ENCODE measurements around the gene KIAA0753.
"Not testable (repeated sequence)": the region's sequence is repeated elsewhere in the genome, so short reads cannot be mapped to it uniquely, and the experiment has no call there.

The KIAA0753 gene

DNA sequence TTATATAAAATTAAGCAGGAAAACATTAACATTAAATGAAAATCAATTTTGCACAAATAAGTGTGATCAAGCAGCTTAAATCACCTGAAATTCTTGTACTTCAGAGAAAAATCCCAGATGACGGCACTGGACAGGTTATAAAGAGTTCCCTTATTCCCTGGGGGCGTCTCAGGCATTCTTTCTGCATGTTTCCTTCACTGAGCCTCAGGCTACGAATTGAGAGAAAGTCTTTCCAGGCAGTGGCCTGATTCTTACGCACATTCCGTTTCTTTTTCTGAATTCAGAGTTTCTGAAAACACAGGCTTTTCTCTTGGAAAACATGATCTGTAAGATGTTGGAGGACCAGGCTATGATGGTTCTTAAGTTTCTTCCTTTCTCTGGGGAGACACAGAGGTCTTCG, 62.0 kb downstream of the KIAA0753 start:
- H3K36me3 ChIP-seq (ENCODE audit: control insufficient read depth, insufficient read depth, low read length), result peaks cover 7% of the 10 kb centered on the region
- H3K27ac ChIP-seq (ENCODE audit: low read depth, low read length), result no peak overlapping the region
- no peak overlapping the region for H3K4me3 ChIP-seq (ENCODE audit: low read length)
- no peak overlapping the region for H3K9ac ChIP-seq (ENCODE audit: low read length)
- no peaks in the 10 kb centered on the region for H3K27me3 ChIP-seq (ENCODE audit: control insufficient read depth, insufficient read depth, low read length)
- H3K4me1 ChIP-seq (ENCODE audit: control insufficient read depth, insufficient read depth, low read length), result no peaks in the 10 kb centered on the region

DNA sequence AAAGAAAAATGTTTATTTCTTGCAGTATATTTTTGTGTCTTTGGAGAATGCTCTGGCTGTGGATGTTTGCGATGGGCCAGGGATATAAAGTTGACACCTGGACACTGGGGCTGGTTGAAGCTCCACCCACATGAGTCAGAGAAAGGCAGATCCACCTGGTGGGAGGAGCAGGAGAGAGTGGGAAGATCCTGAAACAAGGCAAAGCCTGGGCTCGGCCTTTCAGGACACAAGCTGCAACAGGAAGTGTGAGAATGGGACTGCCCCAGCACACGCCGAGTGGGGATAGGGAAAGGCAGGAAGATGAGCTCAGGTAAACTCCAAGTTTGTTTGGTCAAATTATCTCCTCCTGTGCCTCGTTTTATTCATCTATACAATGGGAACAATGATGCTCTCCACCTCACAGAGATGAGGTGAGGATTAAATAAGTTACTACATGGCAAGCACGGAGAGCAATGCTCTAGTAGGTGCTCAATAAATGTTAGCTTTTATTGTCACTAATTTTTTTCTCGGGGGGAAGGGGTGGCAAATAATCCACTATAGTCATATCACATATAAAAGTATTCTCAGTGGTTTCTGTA, 62.7 kb downstream of the KIAA0753 start:
- H3K27me3 ChIP-seq (ENCODE audit: control insufficient read depth, insufficient read depth, low read length), result no peaks in the 10 kb centered on the region
- H3K4me1 ChIP-seq (ENCODE audit: control insufficient read depth, insufficient read depth, low read length), result no peaks in the 10 kb centered on the region
- no peak overlapping the region for H3K27ac ChIP-seq (ENCODE audit: low read depth, low read length)
- no peak overlapping the region for H3K4me3 ChIP-seq (ENCODE audit: low read length)
- H3K36me3 ChIP-seq (ENCODE audit: control insufficient read depth, insufficient read depth, low read length), result peaks cover 4% of the 10 kb centered on the region
- H3K9ac ChIP-seq (ENCODE audit: low read length), result no peak overlapping the region

DNA sequence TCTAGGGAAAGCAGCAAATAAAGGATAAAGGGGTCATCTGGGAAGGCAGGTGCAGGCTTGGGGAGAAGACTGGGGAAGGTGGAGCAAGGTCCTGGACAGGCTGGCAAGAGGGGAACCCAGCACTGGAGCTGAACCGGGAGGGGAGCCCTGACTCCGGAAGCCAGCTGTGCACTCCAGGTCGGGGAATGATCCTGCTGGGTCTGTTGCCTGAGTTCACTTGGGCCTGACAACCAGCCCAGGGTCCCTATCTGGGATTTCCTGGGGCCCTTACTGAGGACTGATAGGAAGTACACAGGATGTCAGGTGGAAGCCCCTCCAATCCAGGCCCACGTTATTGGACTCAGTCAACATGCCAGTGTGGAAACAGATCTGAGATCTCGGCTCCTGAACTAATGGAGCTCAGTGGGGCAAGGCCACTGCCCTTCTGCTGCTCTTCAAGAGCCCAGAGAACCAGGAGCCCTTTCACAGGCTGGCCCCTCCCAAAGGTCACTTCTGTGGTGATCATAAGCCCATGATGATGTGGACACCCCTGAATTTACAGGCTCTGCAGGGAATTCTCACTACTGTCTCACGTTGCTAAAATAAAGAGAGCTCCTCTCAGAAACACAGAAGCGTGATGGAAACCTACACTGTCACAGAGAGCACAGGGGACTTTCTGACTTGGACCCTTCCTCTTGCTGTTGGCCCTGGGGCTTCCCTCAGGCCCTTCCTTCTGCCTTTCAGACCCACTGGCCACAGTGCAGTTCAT, 64.3 kb downstream of the KIAA0753 start:
- Histone ChIP-seq H3K9ac (ENCODE audit: low read length) (no peak overlapping the region), H3K27ac (ENCODE audit: low read depth, low read length) (no peak overlapping the region), H3K36me3 (ENCODE audit: control insufficient read depth, insufficient read depth, low read length) (peaks cover 4% of the 10 kb centered on the region), H3K27me3 (ENCODE audit: control insufficient read depth, insufficient read depth, low read length) (no peaks in the 10 kb centered on the region), H3K4me1 (ENCODE audit: control insufficient read depth, insufficient read depth, low read length) (peaks cover 5% of the 10 kb centered on the region), H3K4me3 (ENCODE audit: low read length) (no peak overlapping the region)

DNA sequence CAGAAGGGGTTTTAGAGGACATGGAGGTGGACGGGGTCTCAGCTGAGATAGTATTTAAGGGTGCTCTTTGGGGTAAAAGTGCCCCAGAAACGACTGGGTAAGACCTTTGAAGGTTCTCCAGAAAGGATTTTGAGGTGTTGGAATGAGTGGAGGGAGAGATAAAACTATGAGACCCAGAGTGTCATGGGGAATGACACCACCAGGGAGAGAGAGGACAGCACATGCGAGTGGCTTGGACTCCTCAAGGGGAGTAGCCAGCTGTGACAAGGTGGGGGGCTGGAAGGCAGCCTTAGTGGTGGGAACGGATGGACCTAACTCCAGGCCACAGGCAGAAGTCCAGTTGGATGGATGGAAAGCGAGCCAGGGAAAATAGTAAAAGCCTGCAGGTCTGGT, 64.9 kb downstream of the KIAA0753 start:
- Histone ChIP-seq H3K27me3 (ENCODE audit: control insufficient read depth, insufficient read depth, low read length) (no peaks in the 10 kb centered on the region), H3K9ac (ENCODE audit: low read length) (no peak overlapping the region), H3K4me1 (ENCODE audit: control insufficient read depth, insufficient read depth, low read length) (peaks cover 5% of the 10 kb centered on the region), H3K27ac (ENCODE audit: low read depth, low read length) (no peak overlapping the region), H3K36me3 (ENCODE audit: control insufficient read depth, insufficient read depth, low read length) (peaks cover 4% of the 10 kb centered on the region), H3K4me3 (ENCODE audit: low read length) (no peak overlapping the region)

DNA sequence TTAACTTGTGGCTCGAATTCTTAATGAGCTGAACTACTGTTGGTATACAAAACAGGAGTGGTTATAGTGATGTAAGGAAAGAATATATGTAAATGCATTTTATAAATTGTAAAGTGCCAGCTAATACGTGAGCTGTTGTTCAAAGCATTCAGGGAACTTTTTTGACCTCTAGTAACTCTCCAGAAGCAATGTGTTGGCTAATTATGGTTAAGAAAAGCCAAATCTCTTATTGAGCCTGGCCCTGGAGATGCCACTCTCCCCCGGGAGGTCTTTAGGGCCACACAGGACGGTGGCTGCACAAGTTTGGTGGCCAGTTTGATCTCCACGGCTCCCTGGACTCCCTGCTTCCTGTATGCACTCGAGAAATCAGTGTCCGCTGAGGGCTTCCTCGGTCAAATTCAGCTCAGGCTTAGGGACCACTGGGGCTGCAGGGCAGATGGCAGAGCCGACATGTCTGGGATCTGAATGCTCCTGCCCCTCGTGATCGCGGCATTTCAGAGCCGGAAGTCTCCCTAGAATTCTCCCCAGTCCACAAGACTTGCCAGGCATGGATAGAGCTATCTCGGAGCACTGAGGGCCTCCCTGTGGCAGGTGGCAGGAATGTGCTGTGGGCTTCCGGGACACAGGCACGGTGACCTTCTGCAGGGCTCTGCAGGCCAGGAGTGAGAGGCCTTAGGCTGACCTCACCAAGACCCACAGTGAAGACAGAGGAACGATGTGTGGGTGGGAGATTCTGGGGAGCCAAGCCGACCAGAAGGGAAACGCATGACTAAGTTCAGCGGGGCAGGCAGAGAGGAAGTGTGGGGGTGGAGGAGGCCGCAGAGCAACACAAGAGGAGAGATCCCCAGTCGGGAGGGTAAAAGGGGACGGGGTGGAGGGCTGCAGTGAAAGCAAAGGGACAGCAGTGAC, 65.6 kb downstream of the KIAA0753 start:
- Histone ChIP-seq H3K9ac (ENCODE audit: low read length) (no peak overlapping the region), H3K27me3 (ENCODE audit: control insufficient read depth, insufficient read depth, low read length) (no peaks in the 10 kb centered on the region), H3K36me3 (ENCODE audit: control insufficient read depth, insufficient read depth, low read length) (peaks cover 4% of the 10 kb centered on the region), H3K4me1 (ENCODE audit: control insufficient read depth, insufficient read depth, low read length) (peaks cover 5% of the 10 kb centered on the region), H3K4me3 (ENCODE audit: low read length) (no peak overlapping the region), H3K27ac (ENCODE audit: low read depth, low read length) (no peak overlapping the region)

DNA sequence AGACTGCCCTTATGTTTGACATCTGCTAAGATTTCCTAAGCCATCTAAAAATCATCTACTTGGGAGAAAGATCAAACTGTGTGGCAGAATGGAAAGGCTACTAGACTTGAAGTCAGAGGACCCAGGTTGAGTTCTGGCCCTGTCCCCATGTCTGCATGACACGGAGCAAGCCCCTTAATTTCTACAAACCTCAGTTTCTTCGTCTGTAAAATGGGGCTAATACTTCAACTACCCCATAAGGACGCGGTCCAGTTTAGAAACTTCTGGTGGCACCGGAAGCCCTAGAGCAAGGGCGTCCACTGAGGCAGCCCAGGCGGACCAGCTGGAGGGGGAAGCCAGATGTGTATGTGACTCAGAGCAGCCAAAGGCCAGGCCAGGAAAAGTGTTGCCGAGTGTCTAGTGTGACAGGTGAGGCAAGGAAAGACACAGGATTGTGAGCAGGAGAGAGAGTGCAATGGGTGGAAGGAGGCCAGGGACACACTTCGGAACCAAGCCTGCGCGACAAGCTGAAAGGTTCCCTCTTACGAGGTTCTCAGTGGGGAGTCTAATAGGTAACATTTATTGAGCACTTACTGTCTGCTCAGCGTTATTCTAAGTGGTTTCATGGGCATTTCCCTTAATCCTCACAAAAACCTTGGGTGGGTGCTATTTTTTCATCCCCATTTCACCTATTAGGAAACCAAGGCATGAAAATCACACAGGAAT, 66.4 kb downstream of the KIAA0753 start:
- Histone ChIP-seq H3K4me3 (ENCODE audit: low read length) (no peak overlapping the region), H3K36me3 (ENCODE audit: control insufficient read depth, insufficient read depth, low read length) (peaks cover 4% of the 10 kb centered on the region), H3K27ac (ENCODE audit: low read depth, low read length) (no peak overlapping the region), H3K27me3 (ENCODE audit: control insufficient read depth, insufficient read depth, low read length) (no peaks in the 10 kb centered on the region), H3K4me1 (ENCODE audit: control insufficient read depth, insufficient read depth, low read length) (peaks cover 5% of the 10 kb centered on the region), H3K9ac (ENCODE audit: low read length) (no peak overlapping the region)

DNA sequence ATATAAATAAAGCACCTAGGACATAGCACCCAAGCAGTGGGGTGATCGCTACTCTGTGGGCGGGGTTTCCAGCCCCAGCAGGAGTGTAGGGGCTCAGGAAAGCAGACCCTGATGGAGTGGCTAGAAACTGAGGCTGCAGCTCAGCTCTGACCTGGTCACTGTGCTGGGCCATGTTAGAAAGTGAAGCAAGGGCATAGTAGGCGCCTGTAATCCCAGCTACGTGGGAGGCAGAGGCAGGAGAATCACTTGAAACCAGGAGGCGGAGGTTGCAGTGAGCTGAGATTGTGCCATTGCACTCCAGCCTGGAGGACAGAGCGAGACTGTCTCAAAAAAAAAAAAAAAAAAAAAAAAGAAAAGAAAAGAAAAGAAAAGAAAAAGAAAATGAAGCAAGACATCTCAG, 67.0 kb downstream of the KIAA0753 start:
- not testable (repeated sequence) for H3K27me3 ChIP-seq (ENCODE audit: control insufficient read depth, insufficient read depth, low read length); H3K4me3 ChIP-seq (ENCODE audit: low read length); H3K4me1 ChIP-seq (ENCODE audit: control insufficient read depth, insufficient read depth, low read length); H3K27ac ChIP-seq (ENCODE audit: low read depth, low read length); H3K9ac ChIP-seq (ENCODE audit: low read length); H3K36me3 ChIP-seq (ENCODE audit: control insufficient read depth, insufficient read depth, low read length)

DNA sequence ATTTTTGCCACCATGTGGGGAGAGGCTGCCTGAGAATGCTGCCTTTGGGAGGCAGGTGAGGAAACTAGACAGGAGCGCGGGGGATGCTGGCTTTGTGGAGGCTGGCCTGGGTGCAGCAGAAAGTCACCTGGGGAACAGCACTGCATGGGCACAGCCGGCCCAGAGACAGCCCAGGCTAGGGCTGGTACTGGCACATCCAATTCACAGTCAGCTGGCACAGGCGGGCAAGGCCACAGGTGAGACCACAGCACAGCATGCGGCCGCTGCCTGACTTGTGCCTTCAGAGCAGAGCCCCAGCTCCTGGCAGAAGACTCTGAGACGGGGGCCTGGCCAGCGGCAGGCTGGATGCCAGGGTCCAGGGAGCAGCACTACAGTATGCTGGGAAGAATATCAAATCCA, 67.5 kb downstream of the KIAA0753 start:
- Histone ChIP-seq H3K9ac (ENCODE audit: low read length) (no peak overlapping the region), H3K4me1 (ENCODE audit: control insufficient read depth, insufficient read depth, low read length) (peaks cover 7% of the 10 kb centered on the region), H3K27ac (ENCODE audit: low read depth, low read length) (no peak overlapping the region), H3K4me3 (ENCODE audit: low read length) (no peak overlapping the region), H3K36me3 (ENCODE audit: control insufficient read depth, insufficient read depth, low read length) (peaks cover 4% of the 10 kb centered on the region), H3K27me3 (ENCODE audit: control insufficient read depth, insufficient read depth, low read length) (no peaks in the 10 kb centered on the region)

DNA sequence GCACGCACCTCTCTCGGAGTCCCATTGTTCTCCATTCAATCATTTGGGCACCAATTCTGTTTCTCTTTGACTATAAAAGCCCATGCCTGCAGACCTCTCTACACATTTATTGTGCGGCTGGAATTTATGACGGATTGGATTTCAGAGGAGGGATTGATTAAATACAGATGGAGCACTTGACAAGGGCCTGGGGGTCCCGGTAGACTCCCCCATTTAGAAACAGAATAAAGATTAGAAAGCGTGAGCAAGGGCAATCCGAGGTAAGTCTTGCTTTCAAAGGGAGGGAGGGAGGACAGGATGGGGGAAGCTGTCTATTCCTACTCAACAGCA, 69.1 kb downstream of the KIAA0753 start:
- H3K4me1 ChIP-seq (ENCODE audit: control insufficient read depth, insufficient read depth, low read length), result peaks cover 10% of the 10 kb centered on the region
- H3K27me3 ChIP-seq (ENCODE audit: control insufficient read depth, insufficient read depth, low read length), result no peaks in the 10 kb centered on the region
- no peak overlapping the region for H3K9ac ChIP-seq (ENCODE audit: low read length)
- no peaks in the 10 kb centered on the region for H3K36me3 ChIP-seq (ENCODE audit: control insufficient read depth, insufficient read depth, low read length)
- H3K4me3 ChIP-seq (ENCODE audit: low read length), result no peak overlapping the region
- no peak overlapping the region for H3K27ac ChIP-seq (ENCODE audit: low read depth, low read length)

DNA sequence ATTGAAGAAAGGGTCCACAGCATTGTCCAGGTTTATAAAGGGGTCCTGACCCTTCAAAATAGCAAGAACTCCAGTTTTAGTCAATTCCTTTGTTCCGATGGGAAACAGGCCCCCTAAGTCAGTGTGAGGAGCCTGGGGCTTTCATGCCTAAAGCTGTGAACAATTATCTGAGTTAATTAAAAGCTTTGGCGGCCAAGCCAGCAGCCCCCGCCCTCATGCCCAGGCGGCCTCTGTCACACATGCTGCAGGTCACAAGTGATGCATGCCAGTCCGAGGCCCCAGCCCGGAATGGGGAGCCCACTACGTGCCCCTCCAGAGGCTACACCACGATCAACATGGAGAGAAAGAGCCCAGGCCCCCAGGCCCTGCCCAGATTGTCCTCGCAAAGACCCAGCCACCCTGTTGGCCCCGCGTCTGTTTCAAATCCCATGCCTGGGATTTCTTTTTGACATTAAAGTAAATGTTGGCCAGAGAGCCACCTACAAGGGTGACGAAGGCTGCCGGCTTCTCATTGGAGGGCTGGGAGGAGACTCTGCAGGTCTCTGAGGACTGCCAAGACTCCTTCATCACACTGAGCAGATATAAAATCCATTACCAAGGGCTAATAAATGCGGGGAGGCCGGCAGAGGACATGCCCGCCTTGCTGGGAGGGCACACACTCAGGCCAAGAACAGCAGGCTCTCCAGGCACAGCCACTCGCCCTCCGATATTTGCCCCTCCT, 69.6 kb downstream of the KIAA0753 start:
- Histone ChIP-seq H3K27me3 (ENCODE audit: control insufficient read depth, insufficient read depth, low read length) (no peaks in the 10 kb centered on the region), H3K27ac (ENCODE audit: low read depth, low read length) (no peak overlapping the region), H3K9ac (ENCODE audit: low read length) (no peak overlapping the region), H3K4me3 (ENCODE audit: low read length) (no peak overlapping the region), H3K4me1 (ENCODE audit: control insufficient read depth, insufficient read depth, low read length) (peaks cover 10% of the 10 kb centered on the region), H3K36me3 (ENCODE audit: control insufficient read depth, insufficient read depth, low read length) (no peaks in the 10 kb centered on the region)

DNA sequence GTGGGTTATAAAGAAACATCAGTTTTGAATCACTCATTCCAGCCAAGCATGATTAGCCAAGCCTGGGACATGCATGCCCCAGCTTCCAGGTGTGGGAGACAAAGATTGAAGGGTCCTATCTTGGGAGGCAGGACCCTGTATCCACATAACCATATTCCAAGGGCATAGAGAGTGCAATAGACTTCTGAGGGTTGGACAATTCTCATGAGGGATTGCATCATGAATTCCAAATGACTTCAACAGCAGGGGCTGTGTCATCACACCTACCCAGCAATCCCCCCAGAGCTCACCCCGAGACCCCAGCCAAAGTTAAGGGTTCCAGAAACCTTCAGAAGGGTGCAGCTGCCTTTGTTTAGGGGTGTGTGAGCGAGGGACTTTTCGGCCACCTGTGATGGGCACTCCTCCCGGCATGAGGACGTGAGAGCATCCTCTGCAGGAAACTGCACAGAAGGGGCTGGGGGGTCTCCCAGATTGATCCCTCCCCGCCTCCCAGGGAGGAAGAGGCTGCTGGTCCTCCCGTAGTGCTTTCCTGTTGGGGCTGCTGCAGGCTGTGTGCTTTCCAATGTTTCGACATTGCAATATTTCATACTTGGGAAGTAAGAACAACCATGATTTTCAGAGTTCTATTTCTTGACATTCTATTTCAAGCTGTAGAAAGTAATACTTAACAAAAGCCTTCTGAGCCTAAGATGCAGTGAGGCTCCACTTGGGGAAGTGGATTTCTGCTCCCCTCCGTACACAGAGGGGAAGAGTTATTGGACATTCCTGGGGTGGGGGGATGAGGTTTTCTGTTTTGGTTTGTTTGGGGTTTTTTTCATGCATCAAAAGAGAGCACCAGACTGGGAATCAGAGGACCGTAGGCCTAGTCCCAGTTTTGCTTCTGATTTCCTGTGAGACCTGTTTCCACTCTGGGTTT, 70.9 kb downstream of the KIAA0753 start:
- Histone ChIP-seq H3K4me1 (ENCODE audit: control insufficient read depth, insufficient read depth, low read length) (peaks cover 10% of the 10 kb centered on the region), H3K4me3 (ENCODE audit: low read length) (no peak overlapping the region), H3K36me3 (ENCODE audit: control insufficient read depth, insufficient read depth, low read length) (no peaks in the 10 kb centered on the region), H3K9ac (ENCODE audit: low read length) (no peak overlapping the region), H3K27ac (ENCODE audit: low read depth, low read length) (no peak overlapping the region), H3K27me3 (ENCODE audit: control insufficient read depth, insufficient read depth, low read length) (no peaks in the 10 kb centered on the region)

Data from rectal smooth muscle tissue (tissue), 1 donor.